Lower lobe of right lung (tissue), 2 donors: ENCODE data around the gene SLC7A5. TPM values are rescaled to one million over a fixed set of nuclear protein-coding genes. Genes with fewer than 3 reads are reported as not detected.

Experiments
- ATAC-seq, 2 donors: fragments of 200-7000 bp; cut with Tn5 transposase; one replicate each; pipeline ENCODE4 v1.9.1; 2020 to 2022; ENCODE audit warnings: mild to moderate bottlenecking in 2 of 2, moderate library complexity in 2 of 2
- DNase-seq: peaks from one replicate; pipeline ENCODE4 v3.0.0-alpha.2; 2020
- H3K27ac ChIP-seq: fragments of 200-600 bp; one replicate; pipeline ENCODE4 v1.8.0; 2022
- H3K27me3 ChIP-seq: fragments of 200-600 bp; one replicate; pipeline ENCODE4 v1.8.0; 2022; ENCODE audit warnings: low read depth
- H3K36me3 ChIP-seq: fragments of 200-600 bp; one replicate; pipeline ENCODE4 v1.8.0; 2022; ENCODE audit warnings: mild to moderate bottlenecking
- H3K4me1 ChIP-seq: fragments of 200-600 bp; one replicate; pipeline ENCODE4 v1.8.0; 2022
- H3K4me3 ChIP-seq: fragments of 200-600 bp; one replicate; pipeline ENCODE4 v1.8.0; 2022; ENCODE audit warnings: mild to moderate bottlenecking
- H3K9me3 ChIP-seq: fragments of 200-600 bp; one replicate; pipeline ENCODE4 v1.8.0; 2022
- CTCF ChIP-seq: fragments of 200-600 bp; IDR thresholded peaks from one replicate; pipeline ENCODE4 v1.8.0; 2022; ENCODE audit warnings: antibody characterized with exemption, mild to moderate bottlenecking
- intact Hi-C: fragments of 100-400 bp; cut with DNase I; formaldehyde crosslinking; loops from one replicate; pipeline ENCODE4 v1.11.0; 2022
- total RNA-seq: library from RNA; stranded (reverse); fragmentation: NEBNext Ultra II Directional; extraction: Animal tissue kit (Norgen Biotek cat#: 25700); gene quantifications from one replicate; pipeline ENCODE4 v1.2.1, GENCODE V29; 2021
- donor health status: DM: no; HTN: yes; CAD: no; lungs with severe emphysema.

Gene SLC7A5
- total RNA-seq, 1 donor from 2014 or later, result 10.7 TPM

- peaks cover 19% of the 10 kb centered on the region for H3K4me1 ChIP-seq
- DNase-seq (no peak), ATAC-seq (no peak)
- H3K9me3 ChIP-seq, result no peaks in the 10 kb centered on the region
- H3K27me3 ChIP-seq, result no peaks in the 10 kb centered on the region
- intact Hi-C loops, result no loop called here
- H3K27ac ChIP-seq, result no peak overlapping the region
- peaks cover 7% of the 10 kb centered on the region for H3K36me3 ChIP-seq
- no peak for TF ChIP-seq CTCF
- no peak overlapping the region for H3K4me3 ChIP-seq
Measured at GRCh38 chr16:87845807-87846619, 23.3 kb downstream of the SLC7A5 start.

- no peak for ATAC-seq
Measured at GRCh38 chr16:87845213-87845612, 24.1 kb downstream of the SLC7A5 start.

GRCh38 chr16:87844809-87845208 lies 24.5 kb downstream of the SLC7A5 start:
- H3K27me3 ChIP-seq, result no peaks in the 10 kb centered on the region
- intact Hi-C loops, result no loop called here
- peaks cover 11% of the 10 kb centered on the region for H3K36me3 ChIP-seq
- no peak for TF ChIP-seq CTCF
- no peak overlapping the region for H3K27ac ChIP-seq
- ATAC-seq (no peak), DNase-seq (no peak)
- H3K9me3 ChIP-seq, result no peaks in the 10 kb centered on the region
- H3K4me3 ChIP-seq, result no peak overlapping the region
- H3K4me1 ChIP-seq, result peaks cover 9% of the 10 kb centered on the region

More at GRCh38 chr16:87845213-87845612, 24.1 kb downstream of the SLC7A5 start:
- Histone ChIP-seq H3K27me3 (no peaks in the 10 kb centered on the region), H3K9me3 (no peaks in the 10 kb centered on the region), H3K4me1 (peaks cover 13% of the 10 kb centered on the region), H3K4me3 (no peak overlapping the region), H3K27ac (no peak overlapping the region), H3K36me3 (peaks cover 10% of the 10 kb centered on the region)
- no peak for DNase-seq
- intact Hi-C loops, result no loop called here
- no peak for TF ChIP-seq CTCF

- Histone ChIP-seq H3K4me1 (peaks cover 3% of the 10 kb centered on the region), H3K27me3 (no peaks in the 10 kb centered on the region), H3K36me3 (peaks cover 17% of the 10 kb centered on the region), H3K4me3 (no peak overlapping the region), H3K9me3 (no peaks in the 10 kb centered on the region), H3K27ac (no peak overlapping the region)
- DNase-seq (no peak), ATAC-seq (no peak)
- TF ChIP-seq CTCF, result no peak
- intact Hi-C loops, result no loop called here
Measured at GRCh38 chr16:87844120-87844733, 25.1 kb downstream of the SLC7A5 start.

GRCh38 chr16:87843678-87844105 lies 25.6 kb downstream of the SLC7A5 start:
- no peaks in the 10 kb centered on the region for H3K9me3 ChIP-seq
- intact Hi-C loops, result no loop called here
- no peak overlapping the region for H3K4me3 ChIP-seq
- H3K27me3 ChIP-seq, result no peaks in the 10 kb centered on the region
- no peak overlapping the region for H3K27ac ChIP-seq
- H3K36me3 ChIP-seq, result peaks cover 22% of the 10 kb centered on the region
- no peaks in the 10 kb centered on the region for H3K4me1 ChIP-seq
- DNase-seq (no peak), ATAC-seq (no peak)
- no peak for TF ChIP-seq CTCF
